ENCODE results near the gene HARS1.
"Not testable (repeated sequence)": the region's sequence is repeated elsewhere in the genome, so short reads cannot be mapped to it uniquely, and the experiment has no call there.

HARS1 gene

GRCh38 chr5:140733098-140733497 is 41.9 kb upstream of the HARS1 start:
- Histone ChIP-seq H3K4me2 (ENCODE audit: insufficient read depth, low read length) (no peak overlapping the region), H3K27ac (ENCODE audit: low read length) (no peak overlapping the region), H3K4me1 (ENCODE audit: insufficient read depth, low read length) (no peaks in the 10 kb centered on the region), H3K27me3 (ENCODE audit: insufficient read depth, low read length, poor library complexity) (no peaks in the 10 kb centered on the region), H2AFZ (ENCODE audit: low read depth, low read length) (no peak overlapping the region), H4K20me1 (ENCODE audit: insufficient read depth, low read length) (no peaks in the 10 kb centered on the region), H3K79me2 (ENCODE audit: insufficient read depth, low read length) (no peaks in the 10 kb centered on the region), H3K4me3 (ENCODE audit: low read depth in 1 of 2, low read length in 2 of 2) (no peak overlapping the region), H3K36me3 (ENCODE audit: insufficient read depth, low read length) (no peaks in the 10 kb centered on the region), H3K9ac (ENCODE audit: low read depth, low read length) (no peak overlapping the region), H3K9me3 (ENCODE audit: insufficient read depth, low read length, severe bottlenecking) (no peaks in the 10 kb centered on the region)
- ATAC-seq (ENCODE audit: insufficient read depth, low read depth) (no peak), DNase-seq (no peak)
- no peak for TF ChIP-seq CTCF (IDR thresholded peaks at IDR 0.05; ENCODE audit: borderline replicate concordance, extremely low read depth, low read length, poor library complexity, severe bottlenecking)
- TF ChIP-seq EZH2 (IDR thresholded peaks at IDR 0.05; ENCODE audit: borderline replicate concordance, low read depth, low read length, severe bottlenecking): no peak

GRCh38 chr5:140725799-140726471 is 34.8 kb upstream of the HARS1 start:
- DNase-seq: no peak
- Histone ChIP-seq H3K4me2 (ENCODE audit: insufficient read depth, low read length) (no peak overlapping the region), H3K4me1 (ENCODE audit: insufficient read depth, low read length) (no peaks in the 10 kb centered on the region), H2AFZ (ENCODE audit: low read depth, low read length) (no peak overlapping the region), H3K27me3 (ENCODE audit: insufficient read depth, low read length, poor library complexity) (no peaks in the 10 kb centered on the region), H4K20me1 (ENCODE audit: insufficient read depth, low read length) (no peaks in the 10 kb centered on the region), H3K4me3 (ENCODE audit: low read depth in 1 of 2, low read length in 2 of 2) (no peak overlapping the region), H3K9ac (ENCODE audit: low read depth, low read length) (no peak overlapping the region), H3K27ac (ENCODE audit: low read length) (no peak overlapping the region), H3K79me2 (ENCODE audit: insufficient read depth, low read length) (no peaks in the 10 kb centered on the region), H3K36me3 (ENCODE audit: insufficient read depth, low read length) (no peaks in the 10 kb centered on the region), H3K9me3 (ENCODE audit: insufficient read depth, low read length, severe bottlenecking) (no peaks in the 10 kb centered on the region)
- TF ChIP-seq EZH2 (IDR thresholded peaks at IDR 0.05; ENCODE audit: borderline replicate concordance, low read depth, low read length, severe bottlenecking) (no peak), CTCF (IDR thresholded peaks at IDR 0.05; ENCODE audit: borderline replicate concordance, extremely low read depth, low read length, poor library complexity, severe bottlenecking) (no peak)
- ATAC-seq (ENCODE audit: insufficient read depth, low read depth): peak; percentile 24; the same call in 1 of the 3 replicates

GRCh38 chr5:140721395-140721794 is 30.2 kb upstream of the HARS1 start:
- not testable (repeated sequence) for H4K20me1 ChIP-seq (ENCODE audit: insufficient read depth, low read length); H3K4me1 ChIP-seq (ENCODE audit: insufficient read depth, low read length); H3K27me3 ChIP-seq (ENCODE audit: insufficient read depth, low read length, poor library complexity); H3K4me2 ChIP-seq (ENCODE audit: insufficient read depth, low read length); H3K9me3 ChIP-seq (ENCODE audit: insufficient read depth, low read length, severe bottlenecking); H3K36me3 ChIP-seq (ENCODE audit: insufficient read depth, low read length); H2AFZ ChIP-seq (ENCODE audit: low read depth, low read length); DNase-seq; H3K27ac ChIP-seq (ENCODE audit: low read length); H3K4me3 ChIP-seq (ENCODE audit: low read depth in 1 of 2, low read length in 2 of 2); ATAC-seq (ENCODE audit: insufficient read depth, low read depth); H3K9ac ChIP-seq (ENCODE audit: low read depth, low read length); H3K79me2 ChIP-seq (ENCODE audit: insufficient read depth, low read length)

- not testable (repeated sequence) for H2AFZ ChIP-seq (ENCODE audit: low read depth, low read length); ATAC-seq (ENCODE audit: insufficient read depth, low read depth); H3K36me3 ChIP-seq (ENCODE audit: insufficient read depth, low read length); H4K20me1 ChIP-seq (ENCODE audit: insufficient read depth, low read length); H3K9me3 ChIP-seq (ENCODE audit: insufficient read depth, low read length, severe bottlenecking); H3K4me3 ChIP-seq (ENCODE audit: low read depth in 1 of 2, low read length in 2 of 2); H3K9ac ChIP-seq (ENCODE audit: low read depth, low read length); DNase-seq; H3K27me3 ChIP-seq (ENCODE audit: insufficient read depth, low read length, poor library complexity); H3K79me2 ChIP-seq (ENCODE audit: insufficient read depth, low read length); H3K27ac ChIP-seq (ENCODE audit: low read length); H3K4me1 ChIP-seq (ENCODE audit: insufficient read depth, low read length); H3K4me2 ChIP-seq (ENCODE audit: insufficient read depth, low read length)
These were observed 29.6 kb upstream of the HARS1 start for GRCh38 chr5:140720738-140721137.

Measured in DND-41 (cell line).